H1 (cell line): ENCODE data around the gene CASP3. TPM values are rescaled to one million over a fixed set of nuclear protein-coding genes. Genes with fewer than 3 reads are reported as not detected.

ENCODE experiments used
- CTCF ChIA-PET: fragments of 300-600 bp; sonication (Branson Sonifier 250); formaldehyde crosslinking; loops from one replicate; lab custom pipeline; 2021; ENCODE audit not compliant: partially characterized antibody; lab: Charles Lee
- POLR2A ChIA-PET: fragments of 300-600 bp; sonication (Branson Sonifier 250); formaldehyde crosslinking; loops from one replicate; lab custom pipeline; 2021; ENCODE audit warnings: inconsistent platforms; ENCODE audit not compliant: partially characterized antibody; lab: Charles Lee
- DNase-seq, 2 experiments: peaks; one replicate each; pipeline versions ENCODE4 v3.0.0 to v3.0.0-alpha.2; 2010 to 2022; ENCODE audit warnings: low spot score in 2 of 2, low read depth in 1 of 2, mixed read lengths in 1 of 2
- FAIRE-seq: peaks from 2 replicates; lab custom pipeline; 2011; peaks lifted over from hg19 to GRCh38; lab: Jason Lieb, UNC
- H2AFZ ChIP-seq: 2 replicates; pipeline ENCODE4 v1.8.1; 2012; ENCODE audit warnings: low read length, inconsistent platforms
- H2AK5ac ChIP-seq: 2 replicates; pipeline ENCODE4 v1.6.1; 2013; ENCODE audit warnings: low read depth, low read length
- H2BK120ac ChIP-seq: replicated peaks from 2 replicates; pipeline ENCODE3; 2013; ENCODE audit warnings: low read depth, low read length, inconsistent platforms
- H2BK12ac ChIP-seq: 2 replicates; pipeline ENCODE4 v1.6.1; 2013; ENCODE audit warnings: low read depth, low read length
- H2BK15ac ChIP-seq: 2 replicates; pipeline ENCODE4 v1.6.1; 2013; ENCODE audit warnings: low read length
- H2BK20ac ChIP-seq: 2 replicates; pipeline ENCODE4 v1.6.1; 2013; ENCODE audit warnings: low read length
- H2BK5ac ChIP-seq: 2 replicates; pipeline ENCODE4 v1.6.1; 2013; ENCODE audit warnings: low read depth, low read length
- H3K14ac ChIP-seq: 2 replicates; pipeline ENCODE4 v1.6.1; 2013; ENCODE audit warnings: inconsistent platforms; ENCODE audit not compliant: insufficient read length
- H3K18ac ChIP-seq: 2 replicates; pipeline ENCODE4 v1.6.1; 2013; ENCODE audit warnings: low read length; ENCODE audit errors: extremely low read depth
- H3K23ac ChIP-seq: 2 replicates; pipeline ENCODE4 v1.6.1; 2013; ENCODE audit warnings: inconsistent platforms; ENCODE audit not compliant: insufficient read length
- H3K23me2 ChIP-seq: 2 replicates; pipeline ENCODE4 v1.6.1; 2013; ENCODE audit warnings: low read depth, low read length
- H3K27ac ChIP-seq: 2 replicates; pipeline ENCODE4 v1.6.1; 2011; ENCODE audit warnings: low read depth, low read length, inconsistent platforms
- H3K27me3 ChIP-seq, 4 experiments: replicated peaks in 1 of 4; 1 replicate in 1 of 4; 2 replicates in 3 of 4; pipeline versions ENCODE4 v1.6.1 to v1.8.1; 2011 to 2013; ENCODE audit warnings: low read length in 3 of 4, mild to moderate bottlenecking in 3 of 4, inconsistent platforms in 2 of 4, mixed read lengths in 2 of 4, moderate library complexity in 1 of 4; ENCODE audit not compliant: control insufficient read depth in 3 of 4, insufficient read depth in 3 of 4; ENCODE audit errors: extremely low read depth in 1 of 4
- H3K36me3 ChIP-seq, 4 experiments: 2 replicates each; pipeline versions ENCODE4 v1.6.1 to v1.8.1; 2011 to 2013; ENCODE audit warnings: mild to moderate bottlenecking in 4 of 4, low read length in 3 of 4, moderate library complexity in 2 of 4, control low read depth in 1 of 4, inconsistent platforms in 1 of 4; ENCODE audit not compliant: insufficient read depth in 4 of 4, control insufficient read depth in 2 of 4
- H3K4ac ChIP-seq: replicated peaks from 2 replicates; pipeline ENCODE3; 2013; ENCODE audit warnings: low read length, low read depth, mixed read lengths, inconsistent platforms; ENCODE audit not compliant: insufficient read length
- H3K4me1 ChIP-seq, 4 experiments: replicated peaks in 1 of 4; 1 replicate in 1 of 4; 2 replicates in 3 of 4; pipeline versions ENCODE4 v1.6.1 to v1.8.1; 2011 to 2013; ENCODE audit warnings: low read length in 3 of 4, inconsistent platforms in 2 of 4, mixed read lengths in 1 of 4; ENCODE audit not compliant: insufficient read depth in 4 of 4, control insufficient read depth in 3 of 4
- H3K4me2 ChIP-seq, 2 experiments: 2 replicates each; pipeline versions ENCODE4 v1.6.1 to v1.8.1; 2011 to 2013; ENCODE audit warnings: low read depth in 2 of 2, low read length in 2 of 2, control low read depth in 1 of 2, inconsistent platforms in 1 of 2, mild to moderate bottlenecking in 1 of 2; ENCODE audit not compliant: insufficient read depth in 1 of 2
- H3K4me3 ChIP-seq, 4 experiments: fragments of 200-600, 300-600 bp in 1 of 4; sonication (generic), shearing (Covaris generic), sonication (Bioruptor Twin) in 1 of 4; 2 replicates each; pipeline versions ENCODE4 v1.5.1 to v1.8.1; 2011 to 2016; ENCODE audit warnings: low read length in 4 of 4, low read depth in 3 of 4, control low read depth in 2 of 4, inconsistent platforms in 2 of 4, mild to moderate bottlenecking in 2 of 4, mixed read lengths in 1 of 4, moderate library complexity in 1 of 4; ENCODE audit not compliant: insufficient read depth in 2 of 4; ENCODE audit errors: extremely low read depth in 1 of 4
- H3K56ac ChIP-seq: replicated peaks from 2 replicates; pipeline ENCODE3; 2013; ENCODE audit warnings: low read depth, mild to moderate bottlenecking, mixed read lengths, low read length, inconsistent platforms; ENCODE audit not compliant: insufficient read length
- H3K79me1 ChIP-seq: 2 replicates; pipeline ENCODE4 v1.6.1; 2013; ENCODE audit warnings: low read depth, low read length, control low read depth
- H3K79me2 ChIP-seq, 2 experiments: 2 replicates each; pipeline versions ENCODE4 v1.6.1 to v1.8.1; 2012 to 2013; ENCODE audit warnings: low read length in 2 of 2, mild to moderate bottlenecking in 2 of 2, inconsistent platforms in 1 of 2; ENCODE audit not compliant: insufficient read depth in 2 of 2, control insufficient read depth in 1 of 2
- H3K9ac ChIP-seq, 4 experiments: replicated peaks in 1 of 4; 1 replicate in 1 of 4; 2 replicates in 3 of 4; pipeline versions ENCODE4 v1.6.1 to v1.8.1; 2011 to 2013; ENCODE audit warnings: low read depth in 3 of 4, low read length in 3 of 4, control low read depth in 2 of 4, mild to moderate bottlenecking in 2 of 4, moderate library complexity in 2 of 4, inconsistent platforms in 1 of 4; ENCODE audit errors: extremely low read depth in 1 of 4
- H3K9me3 ChIP-seq, 2 experiments: 2 replicates each; pipeline versions ENCODE4 v1.6.1 to v1.8.1; 2012 to 2013; ENCODE audit warnings: mild to moderate bottlenecking in 2 of 2, moderate library complexity in 2 of 2, control low read depth in 1 of 2, inconsistent platforms in 1 of 2, low read depth in 1 of 2, low read length in 1 of 2, mixed read lengths in 1 of 2; ENCODE audit not compliant: insufficient read depth in 2 of 2
- H4K20me1 ChIP-seq, 2 experiments: replicated peaks in 1 of 2; 2 replicates each; pipeline versions ENCODE3 to v1.8.1; 2011 to 2013; ENCODE audit warnings: inconsistent platforms in 2 of 2, low read length in 2 of 2, mild to moderate bottlenecking in 1 of 2; ENCODE audit not compliant: insufficient read depth in 2 of 2, control insufficient read depth in 1 of 2
- H4K5ac ChIP-seq: 2 replicates; pipeline ENCODE4 v1.6.1; 2013; ENCODE audit warnings: low read length, low read depth, mixed read lengths, inconsistent platforms; ENCODE audit not compliant: insufficient read length
- H4K8ac ChIP-seq: 2 replicates; pipeline ENCODE4 v1.8.0; 2013; ENCODE audit warnings: mild to moderate bottlenecking, moderate library complexity, low read length, inconsistent platforms; ENCODE audit not compliant: insufficient read depth; ENCODE audit errors: extremely low read depth
- H4K91ac ChIP-seq: replicated peaks from 2 replicates; pipeline ENCODE3; 2013; ENCODE audit warnings: low read length, mixed read lengths, inconsistent platforms; ENCODE audit not compliant: insufficient read length
- CEBPB ChIP-seq: IDR thresholded peaks from 2 replicates; pipeline ENCODE4 v1.6.1; 2012; ENCODE audit warnings: low read depth, low read length
- EP300 ChIP-seq, 2 experiments: IDR thresholded peaks; 1 replicate in 1 of 2; 2 replicates in 1 of 2; pipeline ENCODE4 v1.6.1; 2011 to 2012; ENCODE audit warnings: low read depth in 2 of 2, low read length in 2 of 2, mild to moderate bottlenecking in 2 of 2, borderline replicate concordance in 1 of 2, inconsistent platforms in 1 of 2, moderate library complexity in 1 of 2
- JUN ChIP-seq: IDR thresholded peaks from 2 replicates; pipeline ENCODE4 v1.6.1; 2011; ENCODE audit warnings: low read depth, mild to moderate bottlenecking, improper control_type of control experiment, low read length
- KDM4A ChIP-seq: IDR thresholded peaks from one replicate; pipeline ENCODE4 v1.7.1; 2012; ENCODE audit warnings: low read depth, mild to moderate bottlenecking, moderate library complexity, low read length, inconsistent platforms; ENCODE audit not compliant: severe bottlenecking
- POLR2AphosphoS5 ChIP-seq: IDR thresholded peaks from 2 replicates; pipeline ENCODE4 v1.6.1; 2011; ENCODE audit warnings: low read depth, low read length
- POU5F1 ChIP-seq: IDR thresholded peaks from 2 replicates; pipeline ENCODE4 v1.6.1; 2011; ENCODE audit warnings: low read depth, mild to moderate bottlenecking, low read length, moderate library complexity
- SRF ChIP-seq: IDR thresholded peaks from 2 replicates; pipeline ENCODE4 v1.6.1; 2011; ENCODE audit warnings: mild to moderate bottlenecking, low read depth, low read length, moderate library complexity
- WGBS, 2 experiments: shearing (Covaris generic) in 1 of 2; methylation state at CpG; one replicate each; pipeline versions ENCODE4 v1.1.6 to v1.1.7; 2013 to 2015; ENCODE audit warnings: low lambda C conversion rate in 2 of 2, mixed read lengths in 2 of 2, inconsistent platforms in 1 of 2, low coverage in 1 of 2, missing lambda C conversion rate in 1 of 2; ENCODE audit not compliant: insufficient replicate concordance in 2 of 2, insufficient coverage in 1 of 2, insufficient read length in 1 of 2; ENCODE audit errors: extremely low coverage in 1 of 2, missing lambda C conversion rate in 1 of 2; 5-methylcytosine and 5-hydroxymethylcytosine counted together
- polyA plus RNA-seq, 7 experiments: library from polyadenylated mRNA; depleted of rRNA in 3 of 7; stranded (reverse) in 5 of 7; unstranded in 2 of 7; fragments of >200 nt in 5 of 7; fragments of 200-250 nt in 2 of 7; gene quantifications; 1 replicate in 5 of 7; 2 replicates in 1 of 7; 4 replicates in 1 of 7; pipeline versions ENCODE4 v1.2.1 to v1.2.3, GENCODE V29; 2011 to 2013; ENCODE audit warnings: missing spikeins in 2 of 7, mixed read lengths in 2 of 7
- total RNA-seq: library from RNA; stranded (reverse); fragmentation: NEBNext Ultra II Directional; extraction: Animal tissue kit (Norgen Biotek cat#: 25700); gene quantifications from 2 replicates; pipeline ENCODE4 v1.2.1, GENCODE V29; 2021

CASP3 gene
- total and polyA plus RNA-seq, 2 of the 8 experiments (the other 6 are each of a cell fraction or from before 2014, with no cell fraction given), result 27.8 to 82.5 TPM

GRCh38 chr4:184598753-184599491, 50.3 kb downstream of the CASP3 start:
- H3K23me2 ChIP-seq, result no peaks in the 10 kb centered on the region
- H3K79me2 ChIP-seq, result no peaks in the 10 kb centered on the region
- H3K23ac ChIP-seq, result no peak overlapping the region
- H4K5ac ChIP-seq, result no peak overlapping the region
- H3K4me2 ChIP-seq, result no peak overlapping the region
- FAIRE-seq (no peak), DNase-seq (no peak)
- no peak overlapping the region for H3K56ac ChIP-seq
- H3K79me1 ChIP-seq, result no peaks in the 10 kb centered on the region
- H2AFZ ChIP-seq, result no peak overlapping the region
- no peak overlapping the region; the same call in 1 of the 2 replicates for H3K18ac ChIP-seq
- CTCF ChIA-PET, result interaction anchor here (1.1 to 1.2 kb wide), 2 partner anchors 12 kb away, joined by 3 to 4 read pairs; no protein-coding TSS in a partner anchor
- H3K14ac ChIP-seq, result no peak overlapping the region
- no peak overlapping the region for H4K91ac ChIP-seq
- H2BK5ac ChIP-seq, result no peak overlapping the region
- 92% methylated on average over 12 of the region's 12 CpGs; no CpG with 5 or more reads in 1 of the 2 experiments for WGBS, 2 experiments
- no peak overlapping the region for H3K9ac ChIP-seq
- TF ChIP-seq CEBPB (no peak), KDM4A (no peak), POU5F1 (no peak), EP300 (IDR thresholded peaks at IDR 0.05; ENCODE audit: borderline replicate concordance in 1 of 2, low read depth in 2 of 2, low read length in 2 of 2) (no peak), JUN (no peak), POLR2AphosphoS5 (no peak), SRF (no peak)
- TF ChIP-seq, all 59 proteins: peak for 0
- no peak overlapping the region for H2BK15ac ChIP-seq
- no peaks in the 10 kb centered on the region for H3K4me1 ChIP-seq
- no peak overlapping the region for H2BK12ac ChIP-seq
- no peak overlapping the region for H3K27ac ChIP-seq
- no peak overlapping the region for H2BK20ac ChIP-seq
- H3K27me3 ChIP-seq, result no peaks in the 10 kb centered on the region
- H4K8ac ChIP-seq, result no peak overlapping the region
- H3K4me3 ChIP-seq, result no peak overlapping the region
- no peak overlapping the region for H3K4ac ChIP-seq
- POLR2A ChIA-PET, result interaction anchor here (1.3 kb wide), 1 partner anchor 18 kb away, joined by 3 read pairs; no protein-coding TSS in a partner anchor
- H4K20me1 ChIP-seq, result no peaks in the 10 kb centered on the region
- no peak overlapping the region for H2AK5ac ChIP-seq
- H3K36me3 ChIP-seq, result no peaks in the 10 kb centered on the region
- no peak overlapping the region for H2BK120ac ChIP-seq
- H3K9me3 ChIP-seq, result no peaks in the 10 kb centered on the region; a peak in 1 of 4 replicates
